GM21723 (cell line): Measurements from ENCODE around the gene NAV2.

ENCODE experiments used
- ATAC-seq: cut with Tn5 transposase; IDR thresholded peaks from one replicate; pipeline ENCODE4 v1.9.1; 2021; ENCODE audit warnings: mild to moderate bottlenecking, moderate library complexity; ENCODE audit not compliant: unreplicated experiment

The NAV2 gene

DNA sequence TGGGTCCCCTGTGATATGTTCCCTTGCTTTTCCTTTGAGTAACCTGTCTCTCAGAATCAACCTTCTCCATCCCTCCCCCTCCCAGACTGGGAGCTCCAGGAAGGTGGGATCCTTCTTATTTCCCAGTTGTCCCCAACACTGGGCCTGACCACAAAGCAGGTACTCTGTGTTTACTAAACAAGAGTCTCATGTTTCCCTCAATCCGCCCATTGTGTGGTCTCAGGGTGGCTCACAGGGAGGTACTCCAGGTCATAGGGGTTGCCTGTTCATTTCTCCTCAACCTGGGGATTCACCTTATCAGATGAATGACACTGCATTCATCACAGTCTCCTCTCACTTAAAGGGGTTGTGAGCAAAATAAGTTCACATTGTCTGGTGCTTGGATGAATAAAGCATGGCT lies 26.4 kb upstream of the NAV2 start:
- ATAC-seq, result no peak

DNA sequence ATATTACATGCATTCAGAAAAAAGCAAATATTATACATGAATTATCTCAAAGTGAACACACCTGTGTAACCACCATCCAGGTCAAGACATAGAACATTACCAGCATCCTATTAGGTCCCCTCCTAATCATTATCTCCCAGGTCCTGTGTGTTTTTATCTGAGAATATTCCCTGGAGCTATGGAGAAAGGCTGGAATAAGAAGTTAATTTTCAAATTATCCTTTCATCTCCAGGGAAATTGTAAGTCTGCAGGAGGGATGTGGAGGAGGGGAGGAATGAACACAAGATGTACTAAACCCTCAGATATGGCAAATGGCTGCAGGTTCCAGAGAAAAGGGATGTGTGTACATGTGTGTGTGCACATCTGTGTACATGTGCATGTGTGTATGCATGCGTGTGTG lies 25.2 kb upstream of the NAV2 start:
- no peak for ATAC-seq

DNA sequence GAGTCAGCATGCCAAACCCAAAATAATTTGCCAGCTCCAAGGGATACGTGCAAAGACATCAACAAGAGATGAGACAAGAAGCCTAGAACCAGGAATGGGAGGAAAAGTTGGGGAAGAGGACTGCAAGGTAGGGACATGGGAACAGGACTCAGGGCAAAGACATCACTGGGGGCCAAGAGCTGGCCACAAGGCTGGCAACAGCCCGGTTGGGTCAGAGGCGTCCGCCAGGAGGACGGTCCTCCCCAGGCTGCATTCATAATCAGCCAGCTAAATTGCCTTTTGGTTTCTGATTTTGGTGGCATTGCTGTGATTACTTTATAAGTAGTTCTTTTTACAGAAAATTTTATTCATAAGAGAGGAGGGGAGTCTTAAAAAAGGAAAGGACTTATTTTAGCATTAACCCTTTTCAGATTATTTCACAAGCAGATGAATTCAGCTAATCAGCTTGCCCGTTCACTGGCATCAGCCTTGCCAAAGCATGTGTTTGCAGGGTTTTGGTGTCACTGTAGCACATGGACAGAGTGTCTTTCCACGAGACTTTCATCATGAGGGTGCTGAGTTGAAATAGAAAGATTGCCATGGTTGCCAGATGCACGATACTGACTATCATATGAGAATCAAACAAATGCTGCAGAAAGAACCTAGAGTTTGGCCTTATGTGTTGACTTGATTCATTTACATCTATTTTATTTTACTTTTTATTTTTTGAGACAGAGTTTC lies 23.2 kb upstream of the NAV2 start:
- ATAC-seq, result no peak

DNA sequence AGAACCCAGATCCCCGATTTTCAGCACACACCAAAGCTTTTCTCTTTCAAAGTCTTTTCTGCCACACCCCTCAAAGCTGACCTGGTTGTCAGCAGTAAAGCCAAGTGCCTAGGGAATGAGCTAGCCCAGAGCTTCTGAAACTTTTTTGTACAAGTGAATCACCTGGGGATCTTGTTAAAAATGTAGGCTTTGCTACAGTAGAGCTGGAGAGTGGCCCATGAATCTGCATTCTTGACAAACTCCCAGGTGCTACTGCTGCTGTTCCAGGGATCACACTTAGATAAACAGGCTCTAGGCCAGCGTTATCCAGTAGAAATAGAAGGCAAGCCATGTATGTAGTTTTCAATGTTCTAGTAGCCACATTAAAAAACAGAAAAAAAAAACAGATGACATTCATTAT lies 21.8 kb upstream of the NAV2 start:
- no peak for ATAC-seq

DNA sequence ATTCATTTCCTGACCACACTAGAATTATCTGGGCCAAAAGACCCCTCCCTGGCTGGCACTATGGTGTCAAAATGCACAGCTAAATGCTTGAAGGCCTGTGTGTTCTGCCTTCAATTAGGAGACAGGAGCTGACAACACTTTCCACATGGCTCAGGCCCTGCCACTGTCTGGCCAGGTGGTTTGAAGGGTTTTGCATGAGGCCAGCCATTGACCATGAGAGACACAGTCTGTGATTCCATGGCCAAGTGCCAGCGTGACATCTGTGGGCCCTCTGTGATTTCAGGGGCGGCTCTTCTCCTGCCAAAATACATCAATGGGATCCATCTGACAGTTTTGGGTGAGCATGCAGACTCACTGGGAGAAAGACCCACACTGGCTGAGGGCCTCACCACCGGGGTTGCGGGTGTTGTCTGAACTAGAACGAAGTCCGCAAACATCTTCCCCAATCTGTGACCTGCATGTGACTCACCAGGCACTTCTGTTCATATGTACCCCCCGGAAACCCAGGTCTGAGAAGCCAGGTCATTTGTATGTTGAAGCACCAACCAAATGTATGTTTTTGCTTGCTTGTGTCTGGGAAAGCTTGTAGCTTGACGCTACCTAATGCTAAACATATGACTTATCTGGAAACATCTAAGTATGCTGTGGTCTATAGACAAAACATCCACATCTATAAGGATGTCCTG lies 20.7 kb upstream of the NAV2 start:
- ATAC-seq, result no peak

DNA sequence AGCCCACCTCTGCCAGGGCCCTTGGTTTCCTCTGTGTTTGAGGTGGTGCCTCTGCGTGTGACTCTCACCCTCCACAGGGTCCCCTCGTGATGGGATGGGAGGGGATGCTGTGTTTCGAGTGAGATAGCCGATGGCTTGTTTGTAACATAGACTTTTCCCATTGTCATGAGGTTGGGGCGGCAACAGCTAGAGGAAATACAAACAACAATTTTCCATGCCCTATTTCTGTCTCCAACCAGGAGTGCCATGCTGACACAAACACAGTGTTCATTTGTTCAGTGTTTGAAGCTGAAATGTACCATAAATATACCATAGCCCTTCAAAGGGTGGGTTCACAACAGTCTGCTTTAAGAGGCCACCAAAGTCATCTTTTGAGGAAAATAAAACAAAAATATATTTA lies 19.5 kb upstream of the NAV2 start:
- no peak for ATAC-seq

DNA sequence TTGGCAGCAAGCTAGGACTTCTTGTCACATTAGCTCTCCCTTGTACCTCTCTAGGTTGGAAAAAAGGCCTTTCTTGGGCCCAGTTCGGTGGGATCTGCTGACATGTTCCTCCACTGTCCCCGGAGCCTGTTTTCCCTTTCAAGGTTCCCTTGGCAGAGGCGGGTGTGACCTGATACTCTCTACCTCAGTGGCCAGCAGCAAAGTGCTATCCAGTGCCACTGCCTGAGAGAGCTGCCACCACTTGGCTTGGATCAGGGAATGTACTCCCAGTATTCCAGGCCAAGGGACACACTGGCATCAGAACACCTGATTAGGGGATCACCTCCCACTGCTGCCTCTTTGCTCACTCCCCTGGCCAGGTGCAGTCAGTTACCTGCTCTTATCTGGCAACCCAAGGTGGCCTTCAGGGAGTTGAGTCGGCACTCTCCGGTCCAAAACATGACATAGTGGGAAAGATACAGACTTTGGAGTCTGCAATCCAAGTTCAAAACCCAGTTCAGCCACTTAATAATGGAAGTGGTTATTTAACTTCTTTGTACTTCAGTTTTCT lies 17.8 kb upstream of the NAV2 start:
- no peak for ATAC-seq

DNA sequence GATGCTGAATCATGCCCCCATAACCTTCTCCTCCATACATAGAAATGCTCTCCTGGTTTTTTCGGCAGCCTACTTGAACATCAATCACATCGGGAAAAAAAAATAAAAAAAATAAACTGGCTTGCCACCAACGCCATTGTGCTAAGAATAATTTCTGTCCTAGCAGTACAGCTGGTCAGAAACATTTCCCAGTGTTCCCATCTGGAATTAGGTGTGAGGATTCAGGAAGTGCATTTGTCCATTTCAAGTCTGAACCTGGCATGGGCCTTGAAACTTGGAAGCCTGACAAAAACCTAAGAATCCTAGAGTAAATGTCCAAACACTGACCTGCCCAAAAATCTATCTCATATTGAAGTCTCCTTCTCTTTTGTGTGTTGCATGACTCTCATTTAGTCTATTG lies 16.6 kb upstream of the NAV2 start:
- no peak for ATAC-seq

DNA sequence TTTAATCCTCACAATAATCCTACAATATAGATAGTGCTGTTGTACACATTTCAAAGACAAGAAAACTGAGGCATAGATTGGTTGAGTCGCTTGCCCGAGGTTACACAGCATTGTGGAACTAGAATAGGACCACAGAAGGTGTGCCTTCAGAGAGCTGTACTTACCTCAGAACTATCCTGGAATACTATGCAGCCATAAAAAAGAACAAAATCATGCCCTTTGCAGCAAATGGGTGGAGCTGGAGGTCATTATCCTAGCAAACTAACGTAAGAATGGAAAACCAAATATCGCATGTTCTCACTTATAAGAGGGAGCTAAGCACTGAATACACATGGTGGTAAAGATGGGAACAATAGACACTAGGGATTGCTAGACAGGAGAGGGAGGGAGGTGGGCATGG lies 15.7 kb upstream of the NAV2 start:
- ATAC-seq, result no peak

DNA sequence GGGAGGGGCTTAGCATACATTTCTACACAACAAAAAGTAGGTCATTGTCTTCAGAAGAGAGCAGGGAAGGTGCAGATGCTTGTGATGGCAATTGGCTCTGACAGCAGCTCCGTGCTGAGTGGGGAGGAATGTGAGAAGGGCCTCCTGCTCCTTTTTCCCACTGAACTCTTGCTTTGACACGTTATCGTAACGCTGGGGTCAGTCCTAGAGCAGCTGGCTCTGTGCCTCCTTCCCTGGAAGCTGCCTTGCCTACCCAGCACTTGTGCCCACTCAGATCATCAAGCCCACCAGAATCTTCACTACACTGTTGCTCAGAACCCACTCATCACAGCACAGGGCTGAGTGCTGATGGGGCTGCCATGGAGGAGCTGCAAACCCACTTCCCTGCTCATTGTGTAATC lies 14.9 kb upstream of the NAV2 start:
- ATAC-seq, result no peak

DNA sequence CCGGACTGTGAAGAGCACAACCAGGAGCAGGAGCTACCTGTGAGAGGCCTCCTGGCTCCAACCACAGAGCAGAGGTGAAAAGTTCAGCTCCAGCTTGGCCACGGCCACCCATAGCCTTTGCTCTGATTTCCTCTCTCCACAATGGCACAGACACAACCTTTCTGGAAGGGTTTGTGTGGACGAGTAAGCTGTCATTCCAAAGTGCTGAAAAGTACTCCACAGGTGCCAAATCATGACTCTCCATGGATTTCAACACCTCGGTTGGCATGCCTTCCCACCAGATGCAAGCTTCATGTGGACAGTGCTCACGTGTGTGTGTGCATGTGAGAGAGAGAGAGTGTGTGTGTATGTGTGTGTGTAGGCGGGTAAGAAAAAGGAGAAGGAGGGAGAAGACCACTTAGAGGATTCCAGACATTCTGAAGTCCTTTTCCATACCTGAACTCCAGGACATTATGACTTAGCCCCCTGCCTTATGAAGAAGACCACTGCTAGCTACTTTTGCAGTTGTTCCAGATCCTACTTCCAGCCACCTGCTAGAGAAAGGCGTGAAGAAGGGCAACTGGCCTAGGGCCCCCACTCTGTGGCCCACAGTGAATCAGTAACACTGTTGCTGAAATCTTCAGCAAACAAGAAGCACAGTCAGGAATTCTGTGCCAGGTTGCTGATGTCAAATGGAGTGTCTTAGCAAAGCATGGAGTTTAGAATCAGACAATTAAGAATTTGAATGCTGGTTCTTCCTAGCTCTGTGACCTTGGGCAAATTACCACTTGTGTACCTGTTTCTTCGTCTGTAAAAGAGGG lies 13.9 kb upstream of the NAV2 start:
- ATAC-seq, result no peak

DNA sequence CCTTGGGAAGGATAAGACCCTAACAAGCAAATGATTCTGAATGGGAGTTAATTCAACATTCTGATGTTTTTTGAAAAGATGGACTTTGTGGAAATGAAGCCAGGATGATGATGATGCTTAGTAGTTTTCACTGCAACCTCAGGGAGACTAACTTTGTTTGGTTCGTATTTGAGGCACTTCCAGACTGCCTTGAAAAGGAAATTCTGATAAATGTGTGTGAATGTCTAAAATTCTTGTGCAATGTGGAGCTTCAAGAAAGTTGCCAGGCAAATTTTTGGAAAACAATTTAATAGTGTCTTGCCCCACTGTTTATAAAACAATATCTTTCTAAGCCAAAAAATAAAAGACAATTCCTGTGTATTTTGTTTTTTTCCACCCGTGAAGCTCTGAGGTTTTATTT lies 11.2 kb upstream of the NAV2 start:
- ATAC-seq, result no peak

DNA sequence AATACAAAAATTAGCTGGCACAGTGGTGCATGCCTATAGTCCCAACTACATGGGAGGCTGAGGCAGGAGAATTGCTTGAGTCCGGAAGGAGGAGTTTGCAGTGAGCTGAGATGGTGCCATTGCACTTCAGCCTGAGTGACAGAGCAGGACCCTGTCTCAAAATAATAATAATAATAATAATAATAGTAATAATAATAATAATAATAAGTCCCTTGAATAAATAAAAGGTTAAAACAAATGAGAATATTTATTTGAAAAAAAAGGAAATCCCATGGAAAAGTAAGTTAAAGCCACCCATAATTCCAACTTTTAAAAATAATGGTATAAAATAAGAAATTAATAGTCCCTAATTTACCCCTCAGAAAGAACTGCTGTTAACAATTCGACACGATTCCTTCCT lies 10.0 kb upstream of the NAV2 start:
- ATAC-seq, result no peak

DNA sequence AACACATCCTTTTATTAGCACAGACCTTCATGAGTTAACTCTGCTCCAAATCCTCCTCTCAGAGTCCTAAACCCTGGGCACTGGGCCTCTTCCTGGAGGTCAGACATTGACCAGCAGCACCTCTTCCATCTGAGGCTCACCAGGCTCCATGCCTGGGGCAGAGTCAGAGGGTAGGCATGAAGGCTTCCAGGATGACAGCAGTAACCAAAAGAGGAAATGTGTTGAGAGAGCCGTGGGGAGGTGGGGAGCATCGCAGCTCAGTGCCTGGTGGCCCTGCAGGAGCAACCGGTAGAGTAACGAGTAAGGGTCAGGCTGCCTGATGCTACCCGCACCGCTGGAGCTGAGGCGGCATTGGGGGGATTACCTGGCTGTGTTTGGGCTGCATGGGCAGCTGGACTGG lies 9.4 kb upstream of the NAV2 start:
- ATAC-seq, result no peak

DNA sequence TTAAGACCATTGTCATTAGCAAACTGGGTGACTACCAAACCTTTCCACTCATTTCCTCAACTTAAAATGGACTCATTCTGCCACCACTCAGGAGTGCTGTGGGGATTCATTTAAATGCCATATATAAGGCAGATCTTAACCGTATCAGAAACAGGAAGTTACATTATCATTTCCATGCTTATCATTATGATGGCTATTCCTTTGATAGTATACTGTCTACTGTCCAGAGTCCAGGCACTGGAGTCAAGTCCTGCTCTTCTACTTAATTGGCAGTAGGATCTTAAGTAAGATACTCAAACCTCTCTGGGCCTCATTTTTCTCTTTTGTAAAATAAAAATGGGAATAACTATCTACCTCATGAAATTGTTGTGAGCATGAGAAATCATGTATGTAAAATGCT lies 8.4 kb upstream of the NAV2 start:
- no peak for ATAC-seq

DNA sequence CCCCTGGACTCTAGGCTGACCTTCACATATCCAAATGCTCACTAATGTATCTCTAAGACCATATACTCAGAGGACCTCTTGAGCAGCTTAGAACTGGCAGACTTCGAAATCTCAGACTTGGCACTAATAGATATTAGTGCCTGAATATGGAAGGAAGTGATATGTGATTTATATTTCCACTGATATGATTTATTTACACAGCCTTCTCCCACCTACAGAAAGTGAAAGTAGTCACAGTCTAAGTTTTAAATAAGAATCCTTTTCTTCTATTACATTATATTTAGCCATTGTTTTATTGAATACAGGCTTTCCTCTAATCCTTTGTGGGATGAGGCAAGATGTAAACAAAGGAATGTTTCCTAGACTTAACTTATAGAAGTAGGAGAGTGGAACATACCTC lies 6.7 kb upstream of the NAV2 start:
- no peak for ATAC-seq

DNA sequence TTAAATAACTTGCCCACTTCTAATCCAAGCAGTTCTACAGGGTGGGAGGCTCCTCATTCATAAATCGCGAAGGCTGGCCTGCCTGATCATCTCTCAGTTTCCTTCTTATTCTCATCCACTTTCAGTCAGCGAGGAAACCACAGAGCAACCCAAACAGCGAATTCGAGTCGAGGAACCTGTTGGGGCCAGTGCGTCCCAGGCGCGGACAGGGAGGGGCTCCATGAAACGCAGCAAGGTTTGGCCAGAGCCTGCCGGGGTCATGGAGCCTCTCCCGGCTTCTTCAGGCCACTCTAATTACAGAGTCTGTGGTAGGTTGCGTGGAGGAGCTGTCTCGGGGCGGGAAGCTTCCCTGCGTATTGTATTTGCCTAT lies 741 bp upstream of the NAV2 start:
- peak; percentile 19 for ATAC-seq

DNA sequence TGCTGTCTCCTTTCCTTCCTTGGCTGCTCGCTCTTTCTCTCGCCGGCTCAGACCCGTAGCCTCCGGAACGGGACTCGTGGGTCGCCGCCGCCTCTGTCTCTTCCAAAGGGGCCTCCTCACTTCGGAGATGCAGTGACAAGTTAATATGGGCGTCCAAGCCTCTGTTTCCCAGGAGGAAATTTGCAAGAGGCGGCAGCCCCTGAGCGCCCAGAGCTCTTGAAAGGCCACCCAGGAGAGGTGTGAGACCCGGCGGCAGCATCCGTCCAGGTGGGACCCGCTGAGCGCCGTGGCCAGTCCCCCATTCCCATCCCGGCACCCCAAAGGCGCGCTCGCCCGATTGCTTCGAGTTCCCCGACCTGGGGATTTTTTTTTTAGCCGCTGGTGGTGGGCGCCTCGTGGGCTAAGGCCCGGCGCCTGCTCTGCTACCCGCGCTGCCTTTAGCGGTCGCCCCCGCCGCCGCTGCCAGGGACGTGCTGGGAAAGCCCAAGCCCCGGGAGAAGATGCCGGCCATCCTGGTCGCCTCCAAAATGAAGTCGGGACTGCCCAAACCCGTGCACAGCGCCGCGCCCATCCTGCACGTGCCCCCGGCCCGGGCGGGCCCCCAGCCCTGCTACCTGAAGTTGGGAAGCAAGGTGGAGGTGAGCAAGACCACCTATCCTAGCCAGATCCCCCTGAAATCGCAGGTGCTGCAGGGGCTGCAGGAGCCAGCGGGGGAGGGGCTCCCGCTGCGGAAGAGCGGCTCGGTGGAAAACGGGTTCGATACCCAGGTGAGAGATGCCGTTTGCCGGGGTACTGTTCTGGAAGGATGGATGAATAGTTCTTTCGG lies 772 bp downstream of the NAV2 start:
- peak; percentile 17 for ATAC-seq

DNA sequence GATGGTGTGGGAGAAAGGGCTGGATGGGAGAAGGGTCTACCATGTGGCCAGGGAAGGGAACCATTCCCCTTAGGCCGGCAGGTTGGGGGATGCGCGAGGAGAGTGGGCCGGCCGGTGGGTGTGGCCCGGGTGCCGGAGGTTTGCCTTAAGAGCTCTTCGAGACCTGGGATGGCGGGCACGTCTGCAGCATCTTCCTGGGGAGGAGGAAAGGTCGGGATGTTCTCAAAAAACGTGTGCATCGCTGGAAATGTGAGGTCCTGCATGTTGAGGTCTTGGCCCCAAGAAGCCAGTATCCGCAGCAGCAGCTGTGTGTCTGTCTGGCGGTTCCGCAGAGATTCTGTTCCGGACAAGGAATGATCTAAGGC lies 1.4 kb downstream of the NAV2 start:
- no peak for ATAC-seq

DNA sequence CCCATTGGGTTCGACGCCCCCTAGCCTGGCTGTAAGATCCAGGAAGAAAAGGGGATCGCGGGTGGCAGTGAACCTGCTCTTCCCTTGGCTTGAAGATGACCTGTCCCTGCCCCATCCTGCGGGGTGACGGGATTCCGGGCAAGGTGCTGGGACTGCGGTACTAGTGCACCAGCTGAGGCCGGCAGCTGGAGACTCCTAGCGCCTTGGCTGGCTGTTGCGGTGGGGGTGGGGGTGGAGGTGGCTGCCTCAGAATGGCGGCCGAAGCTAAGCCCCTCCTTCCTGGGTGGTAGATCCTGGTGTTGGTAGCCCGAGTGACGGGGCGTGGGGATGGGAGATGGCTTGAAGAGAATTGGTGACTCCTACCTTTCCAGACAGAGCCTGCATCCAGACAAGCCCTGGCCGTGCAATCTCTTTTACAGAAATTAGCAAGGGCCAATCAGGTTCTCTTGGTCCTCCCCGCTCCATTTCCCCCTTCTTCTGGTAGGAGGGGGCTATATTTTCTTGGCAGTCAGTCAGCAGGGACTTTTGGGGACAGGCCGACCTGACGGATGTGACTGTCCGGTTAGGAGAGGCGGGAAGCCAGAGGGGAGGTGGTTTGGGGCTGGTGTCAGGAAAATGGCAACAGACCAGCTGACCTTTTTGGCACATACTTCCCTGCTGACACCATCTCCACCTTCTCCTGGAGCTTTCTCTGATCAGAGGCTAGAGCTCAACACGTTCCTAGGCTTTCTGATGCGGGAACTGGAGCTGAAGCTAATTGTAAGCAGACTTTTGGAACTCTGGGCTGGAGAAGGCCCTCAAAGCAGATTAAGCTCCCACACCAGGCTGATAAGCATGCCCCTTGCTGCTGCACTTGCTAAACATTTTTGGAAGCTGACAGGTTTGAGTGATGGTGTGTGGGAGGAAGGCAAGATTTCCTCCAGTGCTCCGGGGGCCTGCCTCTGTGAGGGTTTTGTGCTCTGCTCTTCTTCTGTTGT lies 2.0 kb downstream of the NAV2 start:
- no peak for ATAC-seq
